ENCODE data around the gene ALG8.

Gene ALG8

GRCh38 chr11:78071717-78072116 lies 67.7 kb downstream of the ALG8 start:
- no peak for TF ChIP-seq CTCF (IDR thresholded peaks at IDR 0.05; ENCODE audit: insufficient read depth, low read depth, low read length, missing control alignments)

GRCh38 chr11:78070621-78071020 lies 68.8 kb downstream of the ALG8 start:
- TF ChIP-seq CTCF (IDR thresholded peaks at IDR 0.05; ENCODE audit: insufficient read depth, low read depth, low read length, missing control alignments): no peak
- no peak overlapping the region for H3K4me3 ChIP-seq (ENCODE audit: low read length)
- DNase-seq (ENCODE audit: low read depth): no peak

More at GRCh38 chr11:78071717-78072116, 67.7 kb downstream of the ALG8 start:
- no peak overlapping the region for H3K4me3 ChIP-seq (ENCODE audit: low read length)
- DNase-seq (ENCODE audit: low read depth): peak; percentile 54

DNA sequence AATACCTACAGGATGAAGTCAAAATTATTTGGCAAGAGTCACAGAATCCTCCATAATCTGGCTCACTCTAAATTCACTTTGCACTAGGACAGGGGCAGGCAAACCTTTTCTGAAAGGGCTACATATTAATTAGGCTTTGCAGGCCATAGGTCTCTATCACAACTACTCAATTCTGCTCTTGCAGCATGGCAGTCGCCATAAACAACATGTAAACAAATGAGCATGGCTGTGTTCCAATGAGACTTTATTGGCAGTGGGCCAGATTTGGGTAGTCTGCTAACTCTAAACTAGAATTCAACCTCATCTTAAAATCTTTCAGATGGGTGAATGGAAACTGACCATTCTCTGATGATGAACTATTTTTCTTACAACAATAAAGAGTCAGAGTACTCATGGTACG lies 70.0 kb downstream of the ALG8 start:
- no peak overlapping the region for H3K4me3 ChIP-seq (ENCODE audit: low read length)
- no peak for DNase-seq (ENCODE audit: low read depth)

GRCh38 chr11:78067704-78068103 lies 71.7 kb downstream of the ALG8 start:
- DNase-seq (ENCODE audit: low read depth): no peak
- H3K4me3 ChIP-seq (ENCODE audit: low read length): no peak overlapping the region
- no peak for TF ChIP-seq CTCF (IDR thresholded peaks at IDR 0.05; ENCODE audit: insufficient read depth, low read depth, low read length, missing control alignments)

More for the DNA sequence above, 70.0 kb downstream of the ALG8 start:
- TF ChIP-seq CTCF (IDR thresholded peaks at IDR 0.05; ENCODE audit: insufficient read depth, low read depth, low read length, missing control alignments): no peak

DNA sequence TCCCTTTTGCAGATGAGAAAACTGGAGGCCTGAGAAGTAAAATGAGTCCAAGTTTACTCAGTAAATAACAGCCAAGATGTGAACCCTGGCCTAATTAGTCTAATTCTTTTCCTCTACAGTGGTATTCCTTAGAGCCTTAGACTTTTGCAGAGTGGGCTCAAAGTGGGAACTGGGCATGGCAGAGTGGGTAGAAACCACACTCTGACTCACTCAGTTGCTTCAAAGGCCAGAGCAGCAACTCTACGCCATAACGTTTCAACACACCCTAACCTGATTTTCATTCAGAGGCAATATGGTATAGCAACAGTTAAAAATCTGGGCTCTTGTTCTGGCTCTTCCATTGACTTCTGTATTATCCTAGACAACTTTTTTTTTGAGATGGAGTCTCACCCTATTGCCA lies 73.0 kb downstream of the ALG8 start:
- DNase-seq (ENCODE audit: low read depth): no peak
- no peak for TF ChIP-seq CTCF (IDR thresholded peaks at IDR 0.05; ENCODE audit: insufficient read depth, low read depth, low read length, missing control alignments)
- no peak overlapping the region for H3K4me3 ChIP-seq (ENCODE audit: low read length)

- no peak for DNase-seq (ENCODE audit: low read depth)
- no peak overlapping the region for H3K4me3 ChIP-seq (ENCODE audit: low read length)
- no peak for TF ChIP-seq CTCF (IDR thresholded peaks at IDR 0.05; ENCODE audit: insufficient read depth, low read depth, low read length, missing control alignments)
Measured at GRCh38 chr11:78065203-78065602, 74.2 kb downstream of the ALG8 start.

- TF ChIP-seq CTCF (IDR thresholded peaks at IDR 0.05; ENCODE audit: insufficient read depth, low read depth, low read length, missing control alignments): no peak
Measured at GRCh38 chr11:78063440-78064181, 75.8 kb downstream of the ALG8 start, which contains the start of gene THRSP. Gene THRSP, plus strand, starts transcription at chr11:78063861. Its CDS starts 21 bp downstream, at chr11:78063882.

More at GRCh38 chr11:78063440-78064181, 75.8 kb downstream of the ALG8 start, which contains the start of gene THRSP:
- no peak within 1 kb of the TSS for H3K4me3 ChIP-seq (ENCODE audit: low read length)
- no peak for DNase-seq (ENCODE audit: low read depth)

Data from epithelial cell of esophagus (primary cell).